GM12801 (cell line): ENCODE results near the gene TLE7.

ENCODE experiments used
- CTCF ChIP-seq: IDR thresholded peaks from one replicate; pipeline ENCODE4 v1.5.1; 2011; ENCODE audit warnings: control low read depth; ENCODE audit not compliant: insufficient read length; ENCODE audit errors: extremely low read depth

The TLE7 gene

GRCh38 chr16:71413341-71413740 is 28.5 kb downstream of the TLE7 start:
- TF ChIP-seq CTCF: no peak

GRCh38 chr16:71412270-71413160 is 29.3 kb downstream of the TLE7 start:
- TF ChIP-seq CTCF: no peak

GRCh38 chr16:71410146-71410545 is 31.7 kb downstream of the TLE7 start:
- TF ChIP-seq CTCF: no peak

GRCh38 chr16:71409011-71409775 is 32.7 kb downstream of the TLE7 start:
- no peak for TF ChIP-seq CTCF

- no peak for TF ChIP-seq CTCF
Measured at GRCh38 chr16:71408536-71408935, 33.3 kb downstream of the TLE7 start.

GRCh38 chr16:71407731-71408130 is 34.1 kb downstream of the TLE7 start:
- TF ChIP-seq CTCF: no peak

- TF ChIP-seq CTCF: no peak
Measured at GRCh38 chr16:71406724-71407123, 35.1 kb downstream of the TLE7 start.
